GM10266 (cell line): Measurements from ENCODE around the gene RAD54L2.

Experiments used
- DNase-seq: peaks from one replicate; pipeline ENCODE4 v3.0.0; 2012; ENCODE audit errors: extremely low spot score
- TF ChIP-seq, protein P1 (sequence below): IDR thresholded peaks from 2 replicates; pipeline ENCODE4 v1.5.1; 2012; ENCODE audit warnings: mild to moderate bottlenecking, low read depth; ENCODE audit not compliant: control insufficient read depth, insufficient read depth; ENCODE audit errors: missing control alignments

The RAD54L2 gene

GRCh38 chr3:51568996-51569395 lies 30.5 kb downstream of the RAD54L2 start:
- no peak for DNase-seq
- TF ChIP-seq, protein P1, sequence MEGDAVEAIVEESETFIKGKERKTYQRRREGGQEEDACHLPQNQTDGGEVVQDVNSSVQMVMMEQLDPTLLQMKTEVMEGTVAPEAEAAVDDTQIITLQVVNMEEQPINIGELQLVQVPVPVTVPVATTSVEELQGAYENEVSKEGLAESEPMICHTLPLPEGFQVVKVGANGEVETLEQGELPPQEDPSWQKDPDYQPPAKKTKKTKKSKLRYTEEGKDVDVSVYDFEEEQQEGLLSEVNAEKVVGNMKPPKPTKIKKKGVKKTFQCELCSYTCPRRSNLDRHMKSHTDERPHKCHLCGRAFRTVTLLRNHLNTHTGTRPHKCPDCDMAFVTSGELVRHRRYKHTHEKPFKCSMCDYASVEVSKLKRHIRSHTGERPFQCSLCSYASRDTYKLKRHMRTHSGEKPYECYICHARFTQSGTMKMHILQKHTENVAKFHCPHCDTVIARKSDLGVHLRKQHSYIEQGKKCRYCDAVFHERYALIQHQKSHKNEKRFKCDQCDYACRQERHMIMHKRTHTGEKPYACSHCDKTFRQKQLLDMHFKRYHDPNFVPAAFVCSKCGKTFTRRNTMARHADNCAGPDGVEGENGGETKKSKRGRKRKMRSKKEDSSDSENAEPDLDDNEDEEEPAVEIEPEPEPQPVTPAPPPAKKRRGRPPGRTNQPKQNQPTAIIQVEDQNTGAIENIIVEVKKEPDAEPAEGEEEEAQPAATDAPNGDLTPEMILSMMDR = no peak

DNA sequence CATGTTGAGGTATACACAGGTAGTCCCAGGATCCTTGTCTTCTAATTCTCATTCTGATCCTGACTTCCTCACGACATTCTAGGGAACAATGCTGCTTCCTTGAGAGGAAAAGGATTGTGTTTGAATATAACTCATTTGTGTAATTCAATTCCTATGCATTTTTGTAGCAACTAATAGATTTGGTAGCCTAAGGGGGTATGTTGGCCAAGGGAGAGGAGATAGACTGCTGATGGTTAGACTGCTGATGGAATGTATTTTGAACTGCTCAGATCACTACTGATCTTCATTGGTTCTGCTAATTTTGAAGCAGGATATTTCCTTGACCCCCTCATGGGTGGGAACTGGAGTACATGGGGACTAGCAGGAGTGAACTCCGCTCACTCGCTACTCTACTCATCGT lies 39.7 kb downstream of the RAD54L2 start:
- DNase-seq = no peak
- TF ChIP-seq, protein P1 = no peak

DNA sequence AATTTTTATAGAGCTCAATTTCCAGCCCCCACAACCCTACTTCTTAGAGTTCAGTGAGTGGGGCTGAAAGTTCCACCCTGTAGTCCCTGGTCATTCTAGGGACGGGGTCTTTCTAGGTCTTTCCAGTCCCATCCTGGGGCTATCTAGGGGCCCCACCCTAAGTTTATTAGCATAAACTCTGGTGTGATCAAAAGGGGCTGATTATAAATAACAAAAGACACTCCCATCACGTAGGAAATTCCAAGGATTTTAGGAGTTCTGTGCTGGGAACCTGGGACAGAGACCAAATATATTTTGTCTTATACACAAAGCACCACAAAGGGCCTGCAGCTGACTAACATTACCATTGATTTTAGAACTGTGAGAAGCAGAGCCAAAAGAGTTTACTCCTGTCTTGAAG lies 41.9 kb downstream of the RAD54L2 start:
- TF ChIP-seq, protein P1 = no peak
- no peak for DNase-seq

- TF ChIP-seq, protein P1 = no peak
- no peak for DNase-seq
Observed at GRCh38 chr3:51581524-51581923, 43.0 kb downstream of the RAD54L2 start.

DNA sequence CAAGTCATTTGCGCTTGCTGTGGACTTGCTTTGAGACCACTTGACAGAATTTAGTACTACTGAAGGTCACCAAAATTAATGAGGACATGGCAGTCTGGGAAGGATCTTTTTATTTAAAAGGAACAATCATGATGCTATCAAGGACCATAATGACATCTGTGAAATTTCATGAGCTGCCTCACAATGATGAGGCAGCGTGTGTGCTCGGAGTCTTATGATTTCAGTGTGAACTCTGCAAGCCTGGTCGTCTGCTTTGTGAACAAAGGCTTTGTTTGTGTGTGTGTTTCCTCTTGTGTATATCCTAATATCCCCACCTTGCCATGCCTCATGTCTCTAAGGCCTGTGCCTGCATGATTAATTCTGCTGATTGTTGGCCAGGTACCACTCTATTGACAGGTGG lies 46.7 kb downstream of the RAD54L2 start:
- TF ChIP-seq, protein P1 = no peak
- no peak for DNase-seq

GRCh38 chr3:51585871-51586270 lies 47.4 kb downstream of the RAD54L2 start:
- TF ChIP-seq, protein P1 = no peak
- DNase-seq = no peak
